Type B pancreatic cell (in vitro differentiated cells): ENCODE results near the gene LAMA5. TPM values are rescaled to one million over a fixed set of nuclear protein-coding genes. Genes with fewer than 3 reads are reported as not detected.

Experiments
- DNase-seq: peaks from one replicate; pipeline ENCODE4 v3.0.0; 2021; ENCODE audit warnings: mixed read lengths; ENCODE audit not compliant: unreplicated experiment; ENCODE audit errors: extremely low spot score
- H3K27ac Mint-ChIP-seq: 2 replicates; pipeline ENCODE4 v1.8.0; 2021; ENCODE audit warnings: mild to moderate bottlenecking, mixed read lengths
- H3K27me3 Mint-ChIP-seq: 2 replicates; pipeline ENCODE4 v1.8.0; 2021; ENCODE audit warnings: mixed read lengths
- H3K36me3 Mint-ChIP-seq: 2 replicates; pipeline ENCODE4 v1.8.0; 2021; ENCODE audit warnings: mixed read lengths
- H3K4me1 Mint-ChIP-seq: one replicate; pipeline ENCODE4 v1.8.0; 2021; ENCODE audit warnings: mixed read lengths; ENCODE audit not compliant: unreplicated experiment
- H3K4me3 Mint-ChIP-seq: 2 replicates; pipeline ENCODE4 v1.8.0; 2021; ENCODE audit warnings: mild to moderate bottlenecking, mixed read lengths
- H3K9me3 Mint-ChIP-seq: 2 replicates; pipeline ENCODE4 v1.8.0; 2021; ENCODE audit warnings: mixed read lengths
- total RNA-seq: library from RNA; stranded (reverse); gene quantifications from 2 replicates; pipeline ENCODE4 v1.2.1, GENCODE V29; 2021; ENCODE audit warnings: low replicate concordance
- TF ChIP-seq, protein P1 (sequence below): fragments of 200-600 bp; sonication (generic); conservative IDR thresholded peaks from 2 replicates; pipeline ENCODE4 v1.5.0; 2021; ENCODE audit warnings: antibody characterized with exemption, mild to moderate bottlenecking

The LAMA5 gene
- total RNA-seq, 1 donor from 2014 or later, result 246 TPM

DNA sequence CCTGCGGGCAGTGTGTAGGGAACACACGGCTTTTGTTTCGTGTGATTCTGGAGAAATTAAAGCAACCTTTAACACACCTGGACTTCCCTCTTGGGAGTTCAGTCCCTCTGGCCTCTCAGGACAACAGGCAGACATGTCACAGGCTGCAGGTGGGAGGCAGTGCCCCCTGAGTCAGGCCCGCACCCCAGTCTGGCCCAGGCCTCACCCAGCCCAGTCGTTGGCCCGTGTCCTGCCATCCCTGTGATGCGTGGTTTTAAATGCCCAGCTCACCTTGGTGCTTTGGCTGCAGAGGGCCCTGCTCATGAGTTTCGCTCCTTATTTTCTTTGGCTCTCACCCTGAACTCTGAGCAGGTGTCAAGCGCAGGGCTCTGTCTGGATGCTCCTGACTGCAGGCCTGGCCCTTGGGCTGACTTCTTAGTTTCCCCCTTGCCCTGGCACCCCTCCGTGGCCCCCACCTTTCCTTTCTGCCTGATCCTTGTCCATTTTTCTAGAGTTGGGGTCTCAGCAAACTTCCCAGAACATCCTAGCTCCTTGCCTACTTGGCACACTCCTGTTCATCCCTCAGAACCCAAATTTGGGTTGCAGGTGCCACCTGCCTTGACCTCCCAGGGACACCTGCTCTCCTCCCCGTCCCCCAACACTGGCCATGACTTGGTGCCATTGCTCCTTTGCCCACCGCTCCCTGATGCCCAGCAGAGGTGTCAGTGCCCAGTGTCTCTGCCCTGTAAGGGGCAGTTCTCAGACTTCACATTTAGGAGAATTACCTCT, 42.2 kb upstream of the LAMA5 start:
- DNase-seq, result no peak
- peak overlapping the region; percentile 45 for H3K4me3 Mint-ChIP-seq
- no peaks in the 10 kb centered on the region for H3K36me3 Mint-ChIP-seq
- peak overlapping the region; percentile 70 for H3K27ac Mint-ChIP-seq
- peaks cover 14% of the 10 kb centered on the region for H3K4me1 Mint-ChIP-seq
- no peaks in the 10 kb centered on the region for H3K27me3 Mint-ChIP-seq
- TF ChIP-seq, protein P1, sequence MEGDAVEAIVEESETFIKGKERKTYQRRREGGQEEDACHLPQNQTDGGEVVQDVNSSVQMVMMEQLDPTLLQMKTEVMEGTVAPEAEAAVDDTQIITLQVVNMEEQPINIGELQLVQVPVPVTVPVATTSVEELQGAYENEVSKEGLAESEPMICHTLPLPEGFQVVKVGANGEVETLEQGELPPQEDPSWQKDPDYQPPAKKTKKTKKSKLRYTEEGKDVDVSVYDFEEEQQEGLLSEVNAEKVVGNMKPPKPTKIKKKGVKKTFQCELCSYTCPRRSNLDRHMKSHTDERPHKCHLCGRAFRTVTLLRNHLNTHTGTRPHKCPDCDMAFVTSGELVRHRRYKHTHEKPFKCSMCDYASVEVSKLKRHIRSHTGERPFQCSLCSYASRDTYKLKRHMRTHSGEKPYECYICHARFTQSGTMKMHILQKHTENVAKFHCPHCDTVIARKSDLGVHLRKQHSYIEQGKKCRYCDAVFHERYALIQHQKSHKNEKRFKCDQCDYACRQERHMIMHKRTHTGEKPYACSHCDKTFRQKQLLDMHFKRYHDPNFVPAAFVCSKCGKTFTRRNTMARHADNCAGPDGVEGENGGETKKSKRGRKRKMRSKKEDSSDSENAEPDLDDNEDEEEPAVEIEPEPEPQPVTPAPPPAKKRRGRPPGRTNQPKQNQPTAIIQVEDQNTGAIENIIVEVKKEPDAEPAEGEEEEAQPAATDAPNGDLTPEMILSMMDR, result no peak
- no peaks in the 10 kb centered on the region for H3K9me3 Mint-ChIP-seq

DNA sequence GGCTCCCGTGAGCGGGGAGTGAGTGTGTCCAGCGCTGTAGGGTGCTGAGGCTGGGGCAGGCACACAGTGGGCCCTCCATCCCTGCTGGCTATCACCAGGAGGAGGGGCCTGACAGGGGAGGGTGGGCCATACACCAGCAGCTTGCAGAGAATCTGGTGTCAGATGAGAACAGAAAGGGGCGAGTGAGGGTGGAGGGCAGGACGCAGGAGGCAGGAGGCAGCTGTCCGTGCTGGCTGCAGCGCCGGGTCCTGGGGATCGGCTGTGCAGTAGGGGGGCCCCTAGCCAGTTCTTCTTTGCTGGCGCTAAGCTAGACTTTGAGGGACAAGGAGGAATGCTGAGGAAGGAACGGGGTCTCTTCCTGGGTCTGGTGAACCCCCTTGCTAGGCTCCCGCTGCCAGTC, 41.5 kb upstream of the LAMA5 start:
- no peak for DNase-seq
- no peaks in the 10 kb centered on the region for H3K9me3 Mint-ChIP-seq
- no peak overlapping the region for H3K4me3 Mint-ChIP-seq
- H3K4me1 Mint-ChIP-seq, result peaks cover 14% of the 10 kb centered on the region
- H3K27ac Mint-ChIP-seq, result no peak overlapping the region
- TF ChIP-seq, protein P1, result no peak
- no peaks in the 10 kb centered on the region for H3K27me3 Mint-ChIP-seq
- no peaks in the 10 kb centered on the region for H3K36me3 Mint-ChIP-seq

DNA sequence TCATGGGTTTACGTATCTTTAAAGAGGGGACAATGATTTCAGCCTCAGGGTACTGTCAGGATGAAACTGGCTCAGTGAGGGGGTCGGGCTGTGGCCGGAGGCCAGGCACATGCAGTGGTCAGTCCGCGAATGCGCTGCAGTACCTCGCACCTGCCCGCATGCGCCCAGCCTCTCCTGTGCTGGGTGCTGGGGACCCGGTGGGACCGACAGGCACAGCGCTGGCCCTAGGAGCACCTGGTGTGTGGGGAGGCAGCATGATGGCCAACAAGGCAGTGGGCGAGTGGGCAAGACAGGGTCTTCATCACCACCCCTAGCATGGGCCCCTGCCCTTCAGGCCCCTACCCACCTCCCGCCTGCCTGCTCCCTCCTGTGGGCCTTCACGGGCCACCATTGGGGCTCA, 40.9 kb upstream of the LAMA5 start:
- Mint-ChIP-seq H3K4me3 (peak overlapping the region; percentile 82), H3K4me1 (peaks cover 17% of the 10 kb centered on the region), H3K9me3 (no peaks in the 10 kb centered on the region), H3K27me3 (no peaks in the 10 kb centered on the region), H3K36me3 (no peaks in the 10 kb centered on the region), H3K27ac (no peak overlapping the region)
- DNase-seq, result no peak
- TF ChIP-seq, protein P1, result no peak

DNA sequence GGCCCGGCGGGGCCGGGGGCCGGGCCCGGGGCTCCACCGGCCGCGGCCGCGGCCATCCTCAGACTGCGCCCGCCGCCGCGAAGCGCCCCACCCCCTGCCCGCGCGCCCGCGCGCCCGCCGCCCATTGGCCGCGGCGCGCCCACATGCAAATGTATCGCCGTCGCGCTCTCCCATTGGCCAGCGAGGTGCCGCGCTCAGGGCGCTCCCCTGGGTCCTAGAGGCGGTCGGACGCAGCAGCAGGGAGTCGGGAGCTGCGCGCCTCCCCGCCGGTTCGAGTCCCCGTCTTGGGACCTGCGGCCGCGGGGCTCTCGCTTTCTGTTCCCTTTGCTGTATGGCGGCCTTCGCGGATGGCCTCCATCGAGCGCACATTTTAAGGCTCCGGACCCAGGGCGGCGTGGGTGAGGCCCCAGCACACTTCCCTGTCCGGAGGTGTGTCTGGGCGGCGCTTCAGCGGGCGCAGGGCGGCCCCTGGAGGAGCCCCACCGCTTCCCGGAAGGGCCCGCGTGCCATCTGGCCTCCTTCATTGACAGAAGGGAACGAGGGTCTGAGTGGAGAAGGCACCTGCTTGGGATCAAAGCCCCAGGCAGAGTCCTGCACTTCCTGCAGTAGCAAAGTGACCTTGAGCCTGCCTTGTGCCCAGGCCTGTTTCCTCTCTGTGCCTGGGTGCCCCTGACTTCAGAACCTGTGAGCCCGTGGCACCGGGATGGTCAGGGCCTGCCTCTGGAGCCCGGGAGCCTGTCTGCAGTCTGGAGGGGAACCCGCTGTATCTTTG, 40.3 kb upstream of the LAMA5 start, which contains the start of gene CABLES2:
Gene CABLES2, minus strand, starts transcription at position 65 of the 772 bp plus-strand sequence. Its CDS starts 9 bp downstream, at position 56.
- TF ChIP-seq, protein P1, result no peak
- Mint-ChIP-seq H3K27me3 (no peaks in the 10 kb centered on the region), H3K4me1 (peaks cover 18% of the 10 kb centered on the region), H3K36me3 (no peaks in the 10 kb centered on the region), H3K27ac (peak within 1 kb of the TSS; percentile 68), H3K9me3 (no peaks in the 10 kb centered on the region), H3K4me3 (peak within 1 kb of the TSS; percentile 85)
- DNase-seq, result peak; percentile 91

DNA sequence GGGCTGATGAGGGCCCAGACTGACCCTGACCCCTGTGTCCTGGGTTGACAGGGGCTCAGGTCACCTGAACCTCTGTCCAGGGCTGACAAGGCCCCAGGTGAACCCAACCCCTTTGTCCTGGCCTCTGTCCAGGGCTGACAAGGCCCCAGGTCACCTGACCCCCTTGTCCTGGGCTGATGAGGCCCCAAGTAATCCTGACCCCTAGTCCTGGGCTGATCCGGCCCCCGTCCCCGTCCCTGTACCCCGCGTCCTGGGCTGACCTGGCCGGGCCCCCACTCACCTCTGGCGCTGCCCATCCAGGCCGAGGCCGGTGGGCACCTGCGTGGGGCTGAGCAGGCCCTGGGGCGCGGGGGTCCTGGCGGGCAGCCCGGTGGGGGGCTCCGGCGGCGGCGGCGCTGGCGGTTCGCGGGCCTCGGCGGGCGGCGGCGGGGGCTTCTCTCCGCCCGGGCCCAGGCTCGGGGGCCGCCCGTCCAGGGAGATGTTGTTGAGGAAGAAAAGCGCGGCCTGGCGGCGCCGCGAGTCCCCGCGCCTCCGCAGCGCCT, 39.6 kb upstream of the LAMA5 start:
- no peak for DNase-seq
- H3K9me3 Mint-ChIP-seq, result no peaks in the 10 kb centered on the region
- H3K4me3 Mint-ChIP-seq, result peak overlapping the region; percentile 85
- no peak overlapping the region for H3K27ac Mint-ChIP-seq
- H3K36me3 Mint-ChIP-seq, result no peaks in the 10 kb centered on the region
- H3K27me3 Mint-ChIP-seq, result no peaks in the 10 kb centered on the region
- peaks cover 18% of the 10 kb centered on the region for H3K4me1 Mint-ChIP-seq
- TF ChIP-seq, protein P1, result no peak
